Activated CD4-positive, alpha-beta T cell treated with anti-CD3 and anti-CD28 coated beads for 48 hours (primary cell): ENCODE data around the gene CDC14C.
"Not testable (repeated sequence)": the region's sequence is repeated elsewhere in the genome, so short reads cannot be mapped to it uniquely, and the experiment has no call there.

ENCODE experiments used
- DNase-seq: peaks from one replicate; pipeline ENCODE4 v3.0.0-alpha.2; 2020

CDC14C gene

GRCh38 chr7:48924433-48924832, at the start of gene CDC14C:
CDC14C (plus strand) TSS chr7:48924547; CDS start chr7:48924673, 126 bp downstream.
- DNase-seq = no peak

DNA sequence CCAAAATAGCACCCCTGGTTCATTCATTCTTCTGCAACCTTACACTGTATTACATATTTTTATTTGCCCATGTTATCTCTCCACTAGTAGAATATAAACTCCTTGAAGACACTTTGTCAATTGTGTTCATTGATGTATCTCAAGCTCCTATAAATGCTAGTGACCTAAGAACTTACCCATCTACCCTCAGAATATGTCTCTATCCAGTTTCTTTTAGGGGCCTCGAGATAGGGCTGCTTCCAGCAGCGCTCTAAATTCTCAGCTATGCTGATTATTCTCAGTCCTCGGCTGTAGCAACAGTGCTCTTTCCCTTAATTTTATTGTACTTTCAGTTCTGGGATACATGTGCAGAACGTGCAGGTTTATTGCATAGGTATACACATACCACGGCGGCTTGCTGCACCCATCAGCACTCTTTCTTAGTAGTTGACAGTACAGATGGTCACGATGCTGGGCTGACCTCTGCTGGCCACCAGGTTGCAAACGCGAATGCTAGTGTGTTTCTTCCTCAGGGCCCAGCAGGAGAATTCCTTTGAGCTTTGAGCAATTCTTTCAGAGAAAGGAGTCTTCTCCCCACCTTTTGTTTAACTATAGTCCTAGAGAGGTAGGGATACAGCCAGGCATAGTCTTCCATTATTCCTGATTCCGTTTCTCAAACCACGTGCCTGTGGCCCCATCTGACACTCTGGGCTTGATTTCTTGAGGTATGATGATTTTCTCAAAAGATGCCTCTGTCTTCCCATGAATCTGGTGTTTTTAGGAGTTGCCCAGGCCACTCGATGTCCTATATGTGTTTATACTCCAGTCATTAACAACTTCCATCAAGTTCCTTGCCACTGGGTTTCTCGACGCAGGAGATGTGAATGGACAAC, 49.1 kb upstream of the CDC14C start:
- DNase-seq = peak; percentile 3

DNA sequence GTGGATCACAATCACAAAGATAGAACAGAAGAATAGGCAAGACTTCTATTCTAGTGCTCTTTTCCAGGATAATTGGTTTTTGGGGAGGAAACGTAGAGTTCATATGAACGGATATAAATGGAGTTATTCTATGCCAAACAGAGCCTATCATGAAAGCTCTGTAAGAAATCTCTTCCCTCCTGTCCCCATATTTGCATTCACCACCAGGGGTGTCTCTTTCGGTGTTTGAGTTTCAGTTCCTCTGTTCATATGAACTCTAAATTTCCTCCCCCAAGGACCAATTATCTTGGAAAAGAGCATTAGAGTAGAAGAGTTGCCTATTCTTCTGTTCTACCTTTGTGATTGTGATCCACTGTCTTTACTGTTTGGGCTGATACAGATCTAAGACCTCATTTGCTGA, 48.3 kb upstream of the CDC14C start:
- DNase-seq = no peak

- no peak for DNase-seq
These were observed 43.5 kb upstream of the CDC14C start for GRCh38 chr7:48880851-48881250.

GRCh38 chr7:48887500-48887899, 36.8 kb upstream of the CDC14C start:
- no peak for DNase-seq

DNA sequence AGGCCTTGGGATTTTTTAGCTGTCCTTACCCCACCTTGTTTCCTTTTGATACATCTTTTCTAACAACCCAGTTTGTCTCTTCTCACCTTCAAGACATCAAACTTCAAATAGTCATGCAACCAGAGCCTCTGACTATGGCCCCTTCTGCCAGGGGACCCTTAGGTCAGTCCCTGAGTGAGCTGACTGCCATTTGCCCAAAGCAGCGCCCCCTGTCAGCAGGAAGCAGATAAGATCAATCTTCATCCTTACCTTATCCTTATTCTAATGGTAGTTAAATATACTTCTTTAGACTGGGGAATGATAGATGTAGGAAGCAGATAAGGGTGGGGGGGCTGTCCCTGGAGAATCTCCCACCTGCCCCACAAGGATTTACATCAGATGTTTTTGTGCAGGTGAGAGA, 29.8 kb upstream of the CDC14C start:
- no peak for DNase-seq

- no peak for DNase-seq
These were observed 24.4 kb upstream of the CDC14C start for GRCh38 chr7:48899932-48900331.

DNA sequence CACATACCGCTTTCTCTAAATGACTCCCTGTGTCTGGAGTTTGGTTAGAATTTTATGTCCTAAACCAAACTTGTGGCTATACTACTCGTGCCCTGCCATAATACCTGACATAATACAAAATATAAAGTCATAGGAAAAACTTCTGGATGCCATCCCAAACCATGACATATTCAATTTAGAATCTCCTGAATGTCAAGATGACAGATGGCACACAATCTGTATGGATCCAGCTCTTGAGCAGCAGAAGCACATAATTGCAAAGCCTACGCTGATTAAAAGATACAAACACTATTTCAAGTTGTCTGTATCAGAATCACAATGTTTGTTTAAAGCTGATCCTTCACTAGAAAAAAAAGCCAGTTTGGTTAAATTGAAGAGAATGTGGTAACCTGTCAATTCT, 22.4 kb upstream of the CDC14C start:
- no peak for DNase-seq

DNA sequence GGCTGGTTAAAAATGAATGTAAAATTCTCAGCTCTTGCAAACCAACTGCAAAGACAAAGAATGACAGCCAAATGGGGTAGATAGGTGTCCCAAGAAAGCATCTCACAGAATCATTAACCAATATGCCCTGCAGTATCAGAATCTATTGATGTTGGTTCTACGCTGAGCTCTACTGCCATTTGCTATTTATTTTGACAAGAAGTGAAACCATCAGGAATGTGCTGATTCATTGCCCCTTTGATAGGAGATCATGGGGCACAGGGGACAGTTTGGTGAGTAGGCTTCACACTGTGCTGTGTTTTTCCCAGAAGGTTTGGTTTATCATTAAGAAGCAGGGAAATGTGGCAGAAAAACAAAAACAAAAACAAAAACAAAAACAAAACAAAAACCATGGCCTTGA, 19.4 kb upstream of the CDC14C start:
- no peak for DNase-seq

DNA sequence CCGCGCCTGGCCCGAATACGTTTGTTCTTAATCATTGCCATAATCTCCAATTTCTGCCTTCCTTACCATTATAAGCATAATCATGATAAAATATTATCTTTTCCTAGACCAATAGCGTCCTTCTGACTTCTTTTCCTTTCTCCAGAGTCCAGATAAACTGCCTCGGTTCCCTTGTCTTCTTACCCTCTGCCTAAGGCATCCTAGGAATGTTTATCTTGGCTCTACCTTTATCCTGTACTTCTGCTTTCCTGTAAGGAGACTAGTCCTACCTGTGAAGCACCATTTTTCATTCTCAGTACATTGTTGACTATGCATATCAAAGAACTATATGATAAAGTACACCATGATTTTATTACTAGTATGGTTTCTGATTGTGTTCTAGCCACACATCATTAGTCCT, 18.7 kb upstream of the CDC14C start:
- not testable (repeated sequence) for DNase-seq

DNA sequence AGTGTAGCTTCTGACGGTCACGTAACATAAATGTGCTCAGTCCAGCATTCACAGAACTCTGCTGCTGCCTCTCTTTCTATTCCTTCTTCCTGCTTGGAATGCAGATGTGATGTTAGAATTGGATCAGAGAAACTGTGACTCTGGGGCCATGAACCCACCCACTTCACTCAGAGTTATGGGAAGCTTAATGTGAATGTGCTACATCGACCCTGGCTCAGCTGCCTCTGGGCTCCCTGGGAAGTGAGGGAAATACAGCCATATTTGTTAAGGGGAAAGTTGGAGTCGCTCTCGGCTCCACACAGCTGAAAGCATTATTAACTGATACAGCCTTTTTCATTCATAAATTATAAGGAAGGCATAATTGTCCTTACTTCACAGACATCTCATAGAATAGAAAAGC, 14.5 kb upstream of the CDC14C start:
- not testable (repeated sequence) for DNase-seq

DNA sequence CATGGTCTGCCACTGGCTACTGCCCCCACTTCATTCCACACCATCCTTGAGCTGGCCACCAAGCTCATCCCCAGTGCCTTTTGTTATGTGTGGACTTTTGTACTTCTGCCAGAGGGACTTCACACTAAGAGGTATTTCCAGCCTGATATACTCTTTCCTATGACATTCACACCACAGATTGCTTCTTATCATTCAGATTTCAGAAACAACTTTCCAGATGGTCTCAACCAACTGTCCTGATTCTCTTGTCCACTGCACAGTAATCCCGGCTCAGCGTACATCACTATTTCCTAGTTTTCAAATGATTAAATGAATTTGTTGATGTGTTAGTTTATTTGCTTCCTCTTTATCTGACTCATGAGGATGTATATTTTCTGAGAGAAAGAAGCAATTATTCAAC, 7.1 kb downstream of the CDC14C start:
- DNase-seq = no peak

DNA sequence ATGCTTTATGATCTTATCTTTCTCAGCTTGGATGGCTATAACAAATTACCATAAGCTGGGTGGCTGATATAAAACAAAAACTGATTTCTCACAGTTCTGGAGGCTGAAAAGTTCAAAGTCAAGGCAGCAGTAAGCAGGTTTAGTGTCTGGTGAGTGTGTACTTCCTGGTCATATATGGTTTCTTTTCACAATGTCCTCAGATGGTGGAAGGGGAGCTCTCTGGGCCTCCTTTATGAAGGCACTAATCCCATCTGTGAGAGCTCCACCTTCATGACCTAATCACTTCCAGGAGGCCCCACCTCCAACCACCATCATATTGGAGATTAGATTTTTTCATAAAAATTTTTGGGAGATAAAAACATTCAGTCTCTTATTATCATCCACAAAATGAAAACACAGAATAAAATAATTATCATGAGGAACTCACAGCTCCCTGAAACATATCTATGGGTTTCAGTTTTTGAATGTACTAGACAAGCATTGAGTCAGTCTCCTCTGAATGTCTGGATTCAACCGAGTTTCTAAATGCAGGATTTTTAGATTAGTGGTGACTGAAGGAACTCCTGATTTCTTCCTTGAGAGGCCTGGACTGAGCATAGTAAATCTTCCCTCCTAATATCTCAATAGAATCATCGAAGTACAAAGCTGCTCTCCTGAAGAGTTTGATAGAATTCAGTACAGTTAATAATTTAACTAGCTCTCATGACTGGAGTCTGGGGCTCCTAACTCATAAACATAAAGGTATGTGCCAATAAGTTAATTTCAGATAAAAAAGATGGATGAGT, 8.0 kb downstream of the CDC14C start:
- DNase-seq = no peak

GRCh38 chr7:48933549-48934085, 9.3 kb downstream of the CDC14C start:
- no peak for DNase-seq

- no peak for DNase-seq
These were observed 14.4 kb downstream of the CDC14C start for GRCh38 chr7:48938539-48939295.

- no peak for DNase-seq
These were observed 19.1 kb downstream of the CDC14C start for GRCh38 chr7:48943279-48943990.

GRCh38 chr7:48955916-48956315, 31.6 kb downstream of the CDC14C start:
- no peak for DNase-seq

DNA sequence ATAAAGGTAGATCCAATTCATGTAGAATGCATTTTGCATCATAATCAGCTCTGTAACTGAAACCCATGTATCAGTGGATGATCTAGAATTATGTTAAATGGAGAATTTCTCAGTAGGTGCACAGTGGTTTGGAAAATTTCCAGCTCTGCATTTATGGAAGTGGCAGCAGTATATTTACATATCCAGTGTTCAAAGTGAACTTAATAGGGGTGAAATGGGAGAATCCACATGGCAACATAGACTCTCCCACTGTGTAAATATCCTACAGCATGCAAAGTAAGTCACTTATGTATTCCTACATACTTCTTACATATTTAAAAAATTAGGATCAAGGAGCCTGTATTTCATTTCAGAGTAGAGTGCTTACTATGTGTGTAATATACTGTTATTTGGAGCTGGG, 35.3 kb downstream of the CDC14C start:
- no peak for DNase-seq

GRCh38 chr7:48962821-48963505, 38.6 kb downstream of the CDC14C start:
- no peak for DNase-seq

DNA sequence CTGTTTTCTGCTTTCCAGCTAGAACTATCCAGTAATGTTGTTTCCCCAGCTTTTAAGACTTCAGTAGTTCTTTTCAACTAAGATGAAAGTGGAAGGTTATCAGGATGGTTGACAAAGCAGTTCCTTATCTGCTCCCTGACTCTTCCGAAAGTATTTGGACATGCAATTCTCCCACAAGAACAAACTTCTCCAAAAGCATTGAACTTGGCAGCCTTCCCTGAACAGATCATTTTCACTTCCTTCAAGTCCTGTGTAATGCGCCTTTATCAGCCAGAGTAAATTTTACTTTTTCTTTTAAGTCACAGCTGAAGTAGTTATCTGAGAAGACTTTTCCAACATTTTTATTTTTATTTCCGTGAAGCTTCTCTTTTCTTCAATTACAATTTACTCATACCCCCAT, 39.7 kb downstream of the CDC14C start:
- no peak for DNase-seq

DNA sequence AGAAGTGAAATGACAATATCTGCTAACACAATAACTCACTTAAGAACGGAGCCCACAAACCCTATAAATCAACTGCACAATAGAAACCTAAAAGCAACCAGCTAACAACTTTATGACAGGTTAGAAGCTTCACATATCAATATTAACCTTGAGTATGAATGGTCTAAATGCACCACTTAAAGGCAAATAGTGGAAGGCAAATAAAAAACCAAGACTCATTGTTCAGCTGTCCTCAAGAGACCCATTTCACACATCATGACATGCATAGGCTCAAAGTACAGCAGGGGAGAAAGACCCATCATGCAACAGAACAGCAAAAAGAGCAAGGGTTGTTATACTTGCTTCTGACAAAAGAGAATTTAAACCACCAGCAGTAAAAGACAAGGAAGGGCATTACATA, 46.8 kb downstream of the CDC14C start:
- no peak for DNase-seq

DNA sequence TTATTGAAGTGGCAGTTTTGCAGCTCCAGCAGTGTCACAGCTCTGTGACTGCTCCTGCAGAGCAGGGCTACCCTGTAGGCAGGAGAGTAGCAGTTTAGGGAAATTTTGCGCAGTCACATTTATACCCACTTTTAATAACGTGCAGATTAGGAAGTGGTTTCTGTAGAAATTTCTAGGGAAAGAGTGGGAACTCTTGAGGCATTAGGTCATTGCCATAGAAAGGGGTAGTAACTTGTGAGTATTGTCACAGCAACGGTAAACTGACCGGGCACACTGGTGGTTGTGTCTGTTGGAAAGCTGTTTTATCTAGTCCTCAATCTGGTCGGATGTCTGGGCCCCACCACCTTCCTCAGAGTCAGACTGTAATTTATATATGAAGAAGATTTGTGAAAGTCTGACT, 51.9 kb downstream of the CDC14C start:
- DNase-seq = no peak
